Upper lobe of left lung (tissue), 4 donors: Measurements from ENCODE around the gene THOC5.

Experiments
- CTCF ChIP-seq, 6 experiments: fragments of 450-650 bp in 4 of 6; fragments of 200-600 bp in 2 of 6; sonication (generic) in 2 of 6; IDR thresholded peaks; one replicate each; pipeline ENCODE4 v1.5.1; 2016 to 2019; ENCODE audit warnings: antibody characterized with exemption in 6 of 6
- EP300 ChIP-seq, 4 donors: sonication (generic); formaldehyde crosslinking; IDR thresholded peaks; one replicate each; pipeline ENCODE4 v1.5.1; 2017; ENCODE audit warnings: antibody characterized with exemption in 4 of 4, control low read depth in 2 of 4
- POLR2A ChIP-seq, 4 donors: fragments of 450-650 bp; IDR thresholded peaks; one replicate each; pipeline ENCODE4 v1.5.1; 2016 to 2017; ENCODE audit warnings: antibody characterized with exemption in 4 of 4, mild to moderate bottlenecking in 2 of 4

GRCh38 chr22:29578462-29579200 is 25.1 kb upstream of the THOC5 start:
- TF ChIP-seq CTCF (IDR thresholded peaks at IDR 0.05) (no peak), POLR2A (IDR thresholded peaks at IDR 0.05) (no peak), EP300 (IDR thresholded peaks at IDR 0.05) (no peak)
